ENCODE data around the gene DDA1.

The DDA1 gene

GRCh38 chr19:17347361-17347760 lies 38.0 kb downstream of the DDA1 start:
- Histone ChIP-seq H3K4me1 (ENCODE audit: control insufficient read depth in 1 of 2, insufficient read depth in 1 of 2, low read depth in 1 of 2, low read length in 1 of 2) (peaks cover 2 to 4% of the 10 kb centered on the region in 2 experiments), H3K9me3 (no peaks in the 10 kb centered on the region), H3K4me3 (ENCODE audit: low read depth in 1 of 2, low read length in 1 of 2) (no peak overlapping the region), H3K27ac (no peak overlapping the region), H3K36me3 (no peaks in the 10 kb centered on the region), H3K27me3 (peaks cover 60% of the 10 kb centered on the region)
- TF ChIP-seq CTCF (IDR thresholded peaks at IDR 0.05) = no peak

GRCh38 chr19:17347877-17348276 lies 38.5 kb downstream of the DDA1 start:
- Histone ChIP-seq H3K4me1 (ENCODE audit: control insufficient read depth in 1 of 2, insufficient read depth in 1 of 2, low read depth in 1 of 2, low read length in 1 of 2) (peaks cover 2 to 4% of the 10 kb centered on the region in 2 experiments), H3K27me3 (peaks cover 65% of the 10 kb centered on the region), H3K9me3 (no peaks in the 10 kb centered on the region), H3K4me3 (ENCODE audit: low read depth in 1 of 2, low read length in 1 of 2) (no peak overlapping the region), H3K36me3 (no peaks in the 10 kb centered on the region), H3K27ac (no peak overlapping the region)
- TF ChIP-seq CTCF (IDR thresholded peaks at IDR 0.05) = no peak

GRCh38 chr19:17348700-17349099 lies 39.3 kb downstream of the DDA1 start:
- Histone ChIP-seq H3K27me3 (peaks cover 73% of the 10 kb centered on the region), H3K4me1 (ENCODE audit: control insufficient read depth in 1 of 2, insufficient read depth in 1 of 2, low read depth in 1 of 2, low read length in 1 of 2) (peaks cover 2 to 4% of the 10 kb centered on the region in 2 experiments), H3K9me3 (no peaks in the 10 kb centered on the region), H3K4me3 (ENCODE audit: low read depth in 1 of 2, low read length in 1 of 2) (no peak overlapping the region), H3K36me3 (no peaks in the 10 kb centered on the region), H3K27ac (no peak overlapping the region)
- TF ChIP-seq CTCF (IDR thresholded peaks at IDR 0.05) = no peak

- H3K4me1 ChIP-seq (ENCODE audit: control insufficient read depth in 1 of 2, insufficient read depth in 1 of 2, low read depth in 1 of 2, low read length in 1 of 2) = peaks cover 0 to 4% of the 10 kb centered on the region in 2 experiments
- TF ChIP-seq CTCF (IDR thresholded peaks at IDR 0.05) = no peak
- no peak overlapping the region for H3K4me3 ChIP-seq (ENCODE audit: low read depth in 1 of 2, low read length in 1 of 2)
- no peak overlapping the region for H3K27ac ChIP-seq
- peaks cover 69% of the 10 kb centered on the region for H3K27me3 ChIP-seq
- no peaks in the 10 kb centered on the region for H3K36me3 ChIP-seq
- H3K9me3 ChIP-seq = no peaks in the 10 kb centered on the region
Observed at GRCh38 chr19:17351815-17352435, 42.6 kb downstream of the DDA1 start.

GRCh38 chr19:17352608-17353280 lies 43.4 kb downstream of the DDA1 start:
- Histone ChIP-seq H3K4me3 (ENCODE audit: low read depth in 1 of 2, low read length in 1 of 2) (no peak overlapping the region), H3K27me3 (peaks cover 61% of the 10 kb centered on the region)

More at GRCh38 chr19:17352608-17353280, 43.4 kb downstream of the DDA1 start:
- H3K4me1 ChIP-seq (ENCODE audit: control insufficient read depth in 1 of 2, insufficient read depth in 1 of 2, low read depth in 1 of 2, low read length in 1 of 2) = peaks cover 0 to 4% of the 10 kb centered on the region in 2 experiments
- no peaks in the 10 kb centered on the region for H3K9me3 ChIP-seq
- no peak overlapping the region for H3K27ac ChIP-seq
- TF ChIP-seq CTCF (IDR thresholded peaks at IDR 0.05) = no peak
- H3K36me3 ChIP-seq = no peaks in the 10 kb centered on the region
